H1 (cell line): ENCODE measurements around the gene TBX6. TPM values are rescaled to one million over a fixed set of nuclear protein-coding genes. Genes with fewer than 3 reads are reported as not detected.

Experiments used
- CTCF ChIA-PET: fragments of 300-600 bp; sonication (Branson Sonifier 250); formaldehyde crosslinking; loops from one replicate; lab custom pipeline; 2021; ENCODE audit not compliant: partially characterized antibody; lab: Charles Lee
- POLR2A ChIA-PET: fragments of 300-600 bp; sonication (Branson Sonifier 250); formaldehyde crosslinking; loops from one replicate; lab custom pipeline; 2021; ENCODE audit warnings: inconsistent platforms; ENCODE audit not compliant: partially characterized antibody; lab: Charles Lee
- DNase-seq, 2 experiments: peaks; one replicate each; pipeline versions ENCODE4 v3.0.0 to v3.0.0-alpha.2; 2010 to 2022; ENCODE audit warnings: low spot score in 2 of 2, low read depth in 1 of 2, mixed read lengths in 1 of 2
- FAIRE-seq: peaks from 2 replicates; lab custom pipeline; 2011; peaks lifted over from hg19 to GRCh38; lab: Jason Lieb, UNC
- H2AFZ ChIP-seq: 2 replicates; pipeline ENCODE4 v1.8.1; 2012; ENCODE audit warnings: low read length, inconsistent platforms
- H2AK5ac ChIP-seq: 2 replicates; pipeline ENCODE4 v1.6.1; 2013; ENCODE audit warnings: low read depth, low read length
- H2BK120ac ChIP-seq: replicated peaks from 2 replicates; pipeline ENCODE3; 2013; ENCODE audit warnings: low read depth, low read length, inconsistent platforms
- H2BK12ac ChIP-seq: 2 replicates; pipeline ENCODE4 v1.6.1; 2013; ENCODE audit warnings: low read depth, low read length
- H2BK15ac ChIP-seq: 2 replicates; pipeline ENCODE4 v1.6.1; 2013; ENCODE audit warnings: low read length
- H2BK20ac ChIP-seq: 2 replicates; pipeline ENCODE4 v1.6.1; 2013; ENCODE audit warnings: low read length
- H2BK5ac ChIP-seq: 2 replicates; pipeline ENCODE4 v1.6.1; 2013; ENCODE audit warnings: low read depth, low read length
- H3K14ac ChIP-seq: 2 replicates; pipeline ENCODE4 v1.6.1; 2013; ENCODE audit warnings: inconsistent platforms; ENCODE audit not compliant: insufficient read length
- H3K18ac ChIP-seq: 2 replicates; pipeline ENCODE4 v1.6.1; 2013; ENCODE audit warnings: low read length; ENCODE audit errors: extremely low read depth
- H3K23ac ChIP-seq: 2 replicates; pipeline ENCODE4 v1.6.1; 2013; ENCODE audit warnings: inconsistent platforms; ENCODE audit not compliant: insufficient read length
- H3K23me2 ChIP-seq: 2 replicates; pipeline ENCODE4 v1.6.1; 2013; ENCODE audit warnings: low read depth, low read length
- H3K27ac ChIP-seq: 2 replicates; pipeline ENCODE4 v1.6.1; 2011; ENCODE audit warnings: low read depth, low read length, inconsistent platforms
- H3K27me3 ChIP-seq, 4 experiments: replicated peaks in 1 of 4; 1 replicate in 1 of 4; 2 replicates in 3 of 4; pipeline versions ENCODE4 v1.6.1 to v1.8.1; 2011 to 2013; ENCODE audit warnings: low read length in 3 of 4, mild to moderate bottlenecking in 3 of 4, inconsistent platforms in 2 of 4, mixed read lengths in 2 of 4, moderate library complexity in 1 of 4; ENCODE audit not compliant: control insufficient read depth in 3 of 4, insufficient read depth in 3 of 4; ENCODE audit errors: extremely low read depth in 1 of 4
- H3K36me3 ChIP-seq, 4 experiments: 2 replicates each; pipeline versions ENCODE4 v1.6.1 to v1.8.1; 2011 to 2013; ENCODE audit warnings: mild to moderate bottlenecking in 4 of 4, low read length in 3 of 4, moderate library complexity in 2 of 4, control low read depth in 1 of 4, inconsistent platforms in 1 of 4; ENCODE audit not compliant: insufficient read depth in 4 of 4, control insufficient read depth in 2 of 4
- H3K4ac ChIP-seq: replicated peaks from 2 replicates; pipeline ENCODE3; 2013; ENCODE audit warnings: low read length, low read depth, mixed read lengths, inconsistent platforms; ENCODE audit not compliant: insufficient read length
- H3K4me1 ChIP-seq, 4 experiments: replicated peaks in 1 of 4; 1 replicate in 1 of 4; 2 replicates in 3 of 4; pipeline versions ENCODE4 v1.6.1 to v1.8.1; 2011 to 2013; ENCODE audit warnings: low read length in 3 of 4, inconsistent platforms in 2 of 4, mixed read lengths in 1 of 4; ENCODE audit not compliant: insufficient read depth in 4 of 4, control insufficient read depth in 3 of 4
- H3K4me2 ChIP-seq, 2 experiments: 2 replicates each; pipeline versions ENCODE4 v1.6.1 to v1.8.1; 2011 to 2013; ENCODE audit warnings: low read depth in 2 of 2, low read length in 2 of 2, control low read depth in 1 of 2, inconsistent platforms in 1 of 2, mild to moderate bottlenecking in 1 of 2; ENCODE audit not compliant: insufficient read depth in 1 of 2
- H3K4me3 ChIP-seq, 4 experiments: fragments of 200-600, 300-600 bp in 1 of 4; sonication (generic), shearing (Covaris generic), sonication (Bioruptor Twin) in 1 of 4; 2 replicates each; pipeline versions ENCODE4 v1.5.1 to v1.8.1; 2011 to 2016; ENCODE audit warnings: low read length in 4 of 4, low read depth in 3 of 4, control low read depth in 2 of 4, inconsistent platforms in 2 of 4, mild to moderate bottlenecking in 2 of 4, mixed read lengths in 1 of 4, moderate library complexity in 1 of 4; ENCODE audit not compliant: insufficient read depth in 2 of 4; ENCODE audit errors: extremely low read depth in 1 of 4
- H3K56ac ChIP-seq: replicated peaks from 2 replicates; pipeline ENCODE3; 2013; ENCODE audit warnings: low read depth, mild to moderate bottlenecking, mixed read lengths, low read length, inconsistent platforms; ENCODE audit not compliant: insufficient read length
- H3K79me1 ChIP-seq: 2 replicates; pipeline ENCODE4 v1.6.1; 2013; ENCODE audit warnings: low read depth, low read length, control low read depth
- H3K79me2 ChIP-seq, 2 experiments: 2 replicates each; pipeline versions ENCODE4 v1.6.1 to v1.8.1; 2012 to 2013; ENCODE audit warnings: low read length in 2 of 2, mild to moderate bottlenecking in 2 of 2, inconsistent platforms in 1 of 2; ENCODE audit not compliant: insufficient read depth in 2 of 2, control insufficient read depth in 1 of 2
- H3K9ac ChIP-seq, 4 experiments: replicated peaks in 1 of 4; 1 replicate in 1 of 4; 2 replicates in 3 of 4; pipeline versions ENCODE4 v1.6.1 to v1.8.1; 2011 to 2013; ENCODE audit warnings: low read depth in 3 of 4, low read length in 3 of 4, control low read depth in 2 of 4, mild to moderate bottlenecking in 2 of 4, moderate library complexity in 2 of 4, inconsistent platforms in 1 of 4; ENCODE audit errors: extremely low read depth in 1 of 4
- H3K9me3 ChIP-seq, 2 experiments: 2 replicates each; pipeline versions ENCODE4 v1.6.1 to v1.8.1; 2012 to 2013; ENCODE audit warnings: mild to moderate bottlenecking in 2 of 2, moderate library complexity in 2 of 2, control low read depth in 1 of 2, inconsistent platforms in 1 of 2, low read depth in 1 of 2, low read length in 1 of 2, mixed read lengths in 1 of 2; ENCODE audit not compliant: insufficient read depth in 2 of 2
- H4K20me1 ChIP-seq, 2 experiments: replicated peaks in 1 of 2; 2 replicates each; pipeline versions ENCODE3 to v1.8.1; 2011 to 2013; ENCODE audit warnings: inconsistent platforms in 2 of 2, low read length in 2 of 2, mild to moderate bottlenecking in 1 of 2; ENCODE audit not compliant: insufficient read depth in 2 of 2, control insufficient read depth in 1 of 2
- H4K5ac ChIP-seq: 2 replicates; pipeline ENCODE4 v1.6.1; 2013; ENCODE audit warnings: low read length, low read depth, mixed read lengths, inconsistent platforms; ENCODE audit not compliant: insufficient read length
- H4K8ac ChIP-seq: 2 replicates; pipeline ENCODE4 v1.8.0; 2013; ENCODE audit warnings: mild to moderate bottlenecking, moderate library complexity, low read length, inconsistent platforms; ENCODE audit not compliant: insufficient read depth; ENCODE audit errors: extremely low read depth
- H4K91ac ChIP-seq: replicated peaks from 2 replicates; pipeline ENCODE3; 2013; ENCODE audit warnings: low read length, mixed read lengths, inconsistent platforms; ENCODE audit not compliant: insufficient read length
- EGR1 ChIP-seq: IDR thresholded peaks from 2 replicates; pipeline ENCODE4 v1.6.1; 2011; ENCODE audit warnings: low read depth, low read length, borderline replicate concordance
- SP4 ChIP-seq: IDR thresholded peaks from 2 replicates; pipeline ENCODE4 v1.6.1; 2012; ENCODE audit warnings: low read length, inconsistent platforms
- TBP ChIP-seq: IDR thresholded peaks from 2 replicates; pipeline ENCODE4 v1.6.1; 2011; ENCODE audit warnings: low read depth, low read length, improper control_type of control experiment
- WGBS, 2 experiments: shearing (Covaris generic) in 1 of 2; methylation state at CpG; one replicate each; pipeline versions ENCODE4 v1.1.6 to v1.1.7; 2013 to 2015; ENCODE audit warnings: low lambda C conversion rate in 2 of 2, mixed read lengths in 2 of 2, inconsistent platforms in 1 of 2, low coverage in 1 of 2, missing lambda C conversion rate in 1 of 2; ENCODE audit not compliant: insufficient replicate concordance in 2 of 2, insufficient coverage in 1 of 2, insufficient read length in 1 of 2; ENCODE audit errors: extremely low coverage in 1 of 2, missing lambda C conversion rate in 1 of 2; 5-methylcytosine and 5-hydroxymethylcytosine counted together
- polyA plus RNA-seq, 7 experiments: library from polyadenylated mRNA; depleted of rRNA in 3 of 7; stranded (reverse) in 5 of 7; unstranded in 2 of 7; fragments of >200 nt in 5 of 7; fragments of 200-250 nt in 2 of 7; gene quantifications; 1 replicate in 5 of 7; 2 replicates in 1 of 7; 4 replicates in 1 of 7; pipeline versions ENCODE4 v1.2.1 to v1.2.3, GENCODE V29; 2011 to 2013; ENCODE audit warnings: missing spikeins in 2 of 7, mixed read lengths in 2 of 7
- total RNA-seq: library from RNA; stranded (reverse); fragmentation: NEBNext Ultra II Directional; extraction: Animal tissue kit (Norgen Biotek cat#: 25700); gene quantifications from 2 replicates; pipeline ENCODE4 v1.2.1, GENCODE V29; 2021

Gene TBX6
- total and polyA plus RNA-seq, 2 of the 8 experiments (the other 6 are each of a cell fraction or from before 2014, with no cell fraction given), result 2.2 to 2.8 TPM

GRCh38 chr16:30119428-30119827 is 27.7 kb upstream of the TBX6 start:
- POLR2A ChIA-PET, result interaction anchor here (1.5 kb wide), 1 partner anchor 23 kb away, joined by 6 read pairs; the partner anchor contains the start of gene YPEL3

More at GRCh38 chr16:30119428-30119827, 27.7 kb upstream of the TBX6 start:
- 88% methylated on average over 2 of the region's 2 CpGs; no CpG with 5 or more reads in 1 of the 2 experiments for WGBS, 2 experiments
- Histone ChIP-seq H3K79me2 (no peaks in the 10 kb centered on the region), H3K4ac (no peak overlapping the region), H4K20me1 (no peaks in the 10 kb centered on the region)
- no peak for TF ChIP-seq EGR1
- no peak for TF ChIP-seq TBP
- no peak for TF ChIP-seq SP4
- TF ChIP-seq, all 59 proteins: peak for 0
- peaks cover 0 to 4% (median 0%) of the 10 kb centered on the region in 4 experiments; a peak in 1 of 8 replicates for H3K36me3 ChIP-seq
- H2BK120ac ChIP-seq, result no peak overlapping the region
- H4K5ac ChIP-seq, result no peak overlapping the region
- H3K4me1 ChIP-seq, result peaks cover 0 to 6% (median 2%) of the 10 kb centered on the region in 4 experiments; a peak in 4 of 7 replicates
- H2BK15ac ChIP-seq, result no peak overlapping the region
- no peak overlapping the region for H4K8ac ChIP-seq
- H3K4me3 ChIP-seq, result no peak overlapping the region
- H3K27ac ChIP-seq, result no peak overlapping the region
- no peak overlapping the region for H2AFZ ChIP-seq
- CTCF ChIA-PET, result interaction anchor here (1.8 to 2.0 kb wide), 2 partner anchors 11 to 28 kb away, joined by 5 to 7 read pairs; partner anchors contain the start of gene TBX6
- no peak overlapping the region for H2BK12ac ChIP-seq
- DNase-seq (no peak), FAIRE-seq (no peak)
- H3K27me3 ChIP-seq, result peaks cover 0 to under 1% (median under 1%) of the 10 kb centered on the region in 4 experiments; a peak in 1 of 7 replicates
- no peak overlapping the region for H2AK5ac ChIP-seq
- no peak overlapping the region for H3K18ac ChIP-seq
- H3K9ac ChIP-seq, result no peak overlapping the region
- no peak overlapping the region for H3K56ac ChIP-seq
- peaks cover 8% of the 10 kb centered on the region; the same call in 1 of the 2 replicates for H3K23me2 ChIP-seq
- no peak overlapping the region for H3K14ac ChIP-seq
- no peak overlapping the region for H3K4me2 ChIP-seq
- no peaks in the 10 kb centered on the region for H3K79me1 ChIP-seq
- H4K91ac ChIP-seq, result no peak overlapping the region
- H3K23ac ChIP-seq, result no peak overlapping the region
- H3K9me3 ChIP-seq, result no peaks in the 10 kb centered on the region
- H2BK5ac ChIP-seq, result no peak overlapping the region
- no peak overlapping the region for H2BK20ac ChIP-seq
